NCI-H1048 (cell line): ENCODE results near the gene PHGDH.
A peak's percentile ranks its signal among the peaks of the same experiment; 100 is the strongest.
"Not testable (repeated sequence)": the region's sequence is repeated elsewhere in the genome, so short reads cannot be mapped to it uniquely, and the experiment has no call there.

ENCODE experiments used
- DNase-seq: peaks from one replicate; lab custom pipeline; 2025; lab: John Stamatoyannopoulos, UW

Gene PHGDH

DNA sequence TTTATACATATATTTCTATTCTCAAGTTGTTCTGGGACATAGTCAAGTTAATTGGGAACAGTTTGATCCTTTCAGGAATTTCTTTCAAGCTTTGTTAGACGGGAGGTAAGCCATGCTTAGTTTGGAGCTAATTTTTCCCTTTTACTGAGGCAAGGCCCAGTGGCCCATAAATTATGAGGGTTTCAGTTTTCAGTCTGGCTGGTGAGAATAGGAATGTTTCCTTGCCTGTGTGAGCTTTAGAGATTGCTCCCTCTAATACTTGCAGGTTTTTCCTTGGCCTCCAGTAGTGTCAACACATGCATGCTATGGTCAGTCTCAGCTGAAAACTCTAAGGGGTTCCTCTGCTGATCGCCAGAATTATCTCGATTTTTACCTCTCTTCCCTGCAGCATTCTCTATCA lies 14.1 kb upstream of the PHGDH start:
- DNase-seq, result no peak

DNA sequence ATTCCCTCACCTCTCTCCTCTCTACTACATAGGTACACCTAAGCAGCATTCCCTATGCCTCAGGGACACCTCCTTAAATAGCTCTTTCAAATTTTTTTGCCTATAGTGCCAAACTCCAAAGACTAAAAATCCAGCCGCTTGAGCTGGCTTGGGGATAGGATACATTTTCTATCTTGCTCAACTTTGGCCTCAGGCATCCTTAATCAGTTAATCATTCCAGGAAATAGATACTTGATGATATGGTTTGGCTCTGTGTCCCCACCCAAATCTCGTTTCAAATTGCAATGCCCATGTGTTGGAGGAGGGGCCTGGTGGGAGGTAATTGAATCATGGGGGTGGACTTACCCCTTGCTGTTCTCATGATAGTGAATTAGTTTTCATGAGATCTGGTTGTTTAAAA lies 11.4 kb upstream of the PHGDH start:
- DNase-seq, result no peak

DNA sequence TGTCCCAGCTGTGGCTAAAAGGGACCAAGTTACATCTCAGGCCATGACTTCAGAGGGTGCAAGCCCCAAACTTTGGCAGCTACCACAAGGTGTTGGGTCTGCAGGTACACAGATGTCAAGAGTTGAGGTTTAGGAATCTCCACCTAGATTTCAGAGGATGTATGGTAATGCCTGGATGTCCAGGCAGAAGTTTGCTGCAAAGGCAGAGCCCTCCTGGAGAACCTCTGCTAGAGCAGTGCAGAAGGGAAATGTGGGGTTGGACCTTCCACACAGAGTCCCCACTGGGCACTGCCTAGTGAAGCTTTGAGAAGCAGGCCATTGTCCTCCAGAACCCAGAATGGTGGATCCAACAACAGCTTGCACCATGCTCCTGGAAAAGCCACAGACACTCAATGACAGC lies 10.1 kb upstream of the PHGDH start:
- no peak for DNase-seq

DNA sequence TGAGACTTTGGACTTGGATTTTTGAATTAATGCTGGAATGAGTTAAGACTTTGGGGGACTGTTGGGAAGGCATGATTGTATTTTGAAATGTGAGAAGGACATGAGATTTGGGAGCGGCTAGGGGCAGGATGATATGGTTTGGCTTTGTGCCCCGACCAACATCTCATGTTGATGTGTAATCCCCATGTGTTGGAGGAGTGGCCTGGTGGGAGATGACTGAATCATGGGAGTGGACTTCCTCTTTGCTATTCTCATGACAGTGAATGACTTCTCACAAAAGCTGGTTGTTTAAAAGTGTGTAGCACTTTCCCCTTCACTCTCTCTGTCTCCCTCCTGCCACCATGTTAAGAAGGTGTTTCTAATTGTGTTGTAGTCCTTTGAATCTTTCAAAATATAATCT lies 9.3 kb upstream of the PHGDH start:
- DNase-seq, result no peak

DNA sequence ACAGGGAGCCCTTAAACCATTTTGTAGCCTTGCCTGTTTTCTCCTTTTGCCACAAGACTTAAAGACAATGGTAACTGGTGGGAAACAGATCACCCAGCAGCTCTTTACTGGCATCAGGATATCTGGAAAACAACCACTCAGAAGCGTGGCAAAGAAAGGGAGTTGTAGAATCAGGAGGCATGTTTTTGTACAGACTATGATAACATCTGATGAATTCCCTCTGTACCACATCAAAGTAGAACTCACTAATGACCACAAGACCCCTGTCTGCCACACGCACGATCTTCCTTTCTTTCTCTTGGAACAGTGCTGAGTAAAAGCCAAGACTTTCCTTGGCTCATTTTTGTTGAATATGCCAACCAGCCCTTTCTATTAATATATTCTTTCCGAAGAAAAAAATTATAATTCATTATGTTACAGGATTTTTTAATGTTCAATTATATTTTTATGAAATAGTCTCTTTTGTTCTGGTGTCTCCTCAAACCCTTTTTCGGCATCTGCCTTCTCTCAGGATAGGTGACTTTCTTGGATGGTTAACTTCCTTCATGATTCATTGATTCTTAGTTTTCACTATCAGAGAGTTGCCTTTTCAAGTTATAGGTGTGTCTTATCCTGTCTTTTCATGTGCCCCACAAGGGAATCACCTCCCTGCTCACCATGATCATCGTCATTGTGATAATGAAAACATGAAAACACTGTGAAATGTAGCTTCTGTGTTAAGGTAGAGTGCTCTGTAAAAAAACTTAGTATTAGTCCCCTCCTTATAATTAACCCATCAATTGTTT lies 7.9 kb upstream of the PHGDH start:
- no peak for DNase-seq

DNA sequence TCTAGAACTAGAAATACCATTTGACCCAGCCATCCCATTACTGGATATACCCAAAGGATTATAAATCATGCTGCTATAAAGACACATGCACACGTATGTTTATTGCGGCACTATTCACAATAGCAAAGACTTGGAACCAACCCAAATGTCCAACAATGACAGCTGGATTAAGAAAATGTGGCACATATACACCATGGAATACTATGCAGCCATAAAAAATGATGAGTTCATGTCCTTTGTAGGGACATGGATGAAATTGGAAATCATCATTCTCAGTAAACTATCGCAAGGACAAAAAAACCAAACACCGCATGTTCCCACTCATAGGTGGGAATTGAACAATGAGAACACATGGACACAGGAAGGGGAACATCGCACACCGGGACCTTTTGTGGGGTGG lies 5.1 kb upstream of the PHGDH start:
- not testable (repeated sequence) for DNase-seq

DNA sequence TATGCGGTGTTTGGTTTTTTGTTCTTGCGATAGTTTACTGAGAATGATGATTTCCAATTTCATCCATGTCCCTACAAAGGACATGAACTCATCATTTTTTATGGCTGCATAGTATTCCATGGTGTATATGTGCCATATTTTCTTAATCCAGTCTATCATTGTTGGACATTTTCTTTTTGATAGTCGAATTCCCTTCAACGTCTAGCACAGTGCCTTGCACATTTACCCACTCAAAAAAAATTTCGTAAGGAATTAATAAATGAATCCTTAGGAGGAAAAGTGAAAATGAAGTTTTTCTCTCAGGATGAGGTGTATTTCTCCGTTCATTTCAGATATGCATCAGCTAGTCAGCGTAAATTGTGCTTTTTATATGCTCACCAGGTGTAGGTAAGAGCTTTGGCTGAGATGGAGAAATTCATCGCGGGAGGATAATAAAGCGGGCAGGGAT lies 354 bp upstream of the PHGDH start:
- not testable (repeated sequence) for DNase-seq

DNA sequence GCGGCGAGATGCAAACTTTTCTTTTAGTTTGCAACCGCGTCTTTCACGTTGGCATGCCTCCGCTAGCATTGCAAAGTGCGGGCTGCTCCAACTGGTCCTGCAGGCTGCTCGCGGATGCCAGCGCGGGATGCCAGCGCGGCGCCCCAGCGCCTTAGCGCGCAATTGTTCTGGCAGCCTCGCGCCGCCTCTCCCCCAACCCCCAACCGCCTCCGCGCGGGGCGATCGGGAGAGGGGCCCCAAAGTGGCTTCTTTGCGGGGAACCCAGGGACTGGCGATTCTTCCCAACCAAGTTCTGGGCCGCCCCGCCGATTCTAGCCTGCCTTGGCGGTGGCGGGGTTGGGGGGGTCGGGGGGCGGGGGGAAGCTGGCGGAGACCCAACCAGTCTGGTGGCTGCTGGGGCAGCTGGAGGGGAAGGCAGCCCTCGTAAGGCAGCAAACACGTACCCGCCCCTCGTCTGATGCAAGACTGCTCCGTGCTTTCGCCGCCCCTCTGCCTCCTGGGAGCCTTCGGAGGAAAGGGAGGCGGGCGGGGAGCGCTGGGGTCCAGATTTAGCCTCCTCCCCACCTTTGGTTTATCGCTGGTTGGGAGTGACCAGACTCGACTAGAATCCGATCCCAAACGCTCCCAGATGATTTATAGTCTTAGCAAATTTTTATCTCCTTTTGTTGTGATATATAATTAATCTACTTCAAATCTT lies 756 bp downstream of the PHGDH start:
- DNase-seq, result peak; percentile 79

DNA sequence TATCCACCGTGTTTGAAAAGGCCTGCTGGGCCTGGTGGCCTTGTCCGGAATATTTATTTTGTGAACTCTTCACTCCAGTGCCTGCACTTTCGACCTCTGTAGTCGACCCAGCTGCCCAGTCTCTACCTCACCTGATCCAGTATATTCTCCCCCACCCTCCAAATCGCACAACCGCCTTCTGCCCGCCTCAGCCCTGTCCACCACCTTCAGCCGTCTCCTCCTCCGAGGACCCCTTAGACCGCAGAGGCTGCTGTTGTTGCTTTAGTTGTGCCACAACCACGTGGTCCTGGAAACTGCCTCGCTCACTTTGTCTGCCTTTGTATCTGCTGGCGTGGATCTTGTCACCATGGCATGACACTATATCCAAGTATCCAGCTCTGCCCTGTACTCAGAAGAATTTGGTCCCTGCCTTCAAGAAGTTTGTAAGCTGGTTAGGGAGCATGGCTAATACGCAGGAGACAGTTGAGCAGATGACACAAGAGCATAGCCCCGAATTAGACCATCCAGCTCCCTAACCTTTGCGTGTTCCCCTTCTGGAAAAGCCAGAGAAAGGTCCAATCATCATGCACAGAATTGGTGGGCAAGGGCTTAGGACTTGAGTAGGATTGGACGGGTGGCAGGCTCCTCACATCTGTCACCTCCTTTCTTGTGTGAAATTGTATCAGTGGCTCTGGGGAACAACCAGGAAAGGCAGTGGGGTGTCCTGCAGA lies 1.5 kb downstream of the PHGDH start:
- no peak for DNase-seq

DNA sequence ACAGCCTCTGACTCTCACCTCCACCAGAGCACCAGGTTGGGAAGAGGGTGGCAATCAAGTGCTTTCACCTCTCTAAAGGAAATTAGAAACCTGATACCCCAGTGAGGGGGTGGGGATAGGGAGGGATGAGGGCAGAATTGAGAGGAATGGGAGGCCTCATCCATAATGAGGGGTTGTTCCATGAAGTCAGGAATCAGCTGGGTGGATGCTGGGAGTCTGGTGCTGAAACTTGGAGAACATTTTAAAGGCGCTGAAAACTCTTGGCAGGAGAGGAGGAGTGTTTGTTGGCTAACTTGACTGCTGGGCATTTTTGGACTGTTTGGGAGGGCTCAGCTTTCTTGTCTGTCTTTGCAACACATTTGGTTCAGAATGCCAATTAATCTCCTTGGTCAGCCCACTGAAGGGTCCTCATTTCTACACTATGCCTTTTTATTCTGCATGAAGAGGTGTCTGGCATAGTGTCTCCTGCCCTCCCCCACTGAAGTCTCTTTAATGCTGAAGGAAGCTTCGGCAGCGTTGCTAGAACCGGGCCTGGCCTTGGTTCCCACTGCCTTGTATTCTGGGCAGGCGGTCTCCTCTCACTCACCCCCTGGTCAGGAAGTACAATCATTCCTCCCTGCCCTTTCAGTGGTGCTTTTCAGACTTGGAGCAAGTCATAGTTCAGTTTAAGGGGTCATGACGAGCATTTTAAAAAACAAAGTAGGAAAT lies 2.2 kb downstream of the PHGDH start:
- DNase-seq, result no peak

DNA sequence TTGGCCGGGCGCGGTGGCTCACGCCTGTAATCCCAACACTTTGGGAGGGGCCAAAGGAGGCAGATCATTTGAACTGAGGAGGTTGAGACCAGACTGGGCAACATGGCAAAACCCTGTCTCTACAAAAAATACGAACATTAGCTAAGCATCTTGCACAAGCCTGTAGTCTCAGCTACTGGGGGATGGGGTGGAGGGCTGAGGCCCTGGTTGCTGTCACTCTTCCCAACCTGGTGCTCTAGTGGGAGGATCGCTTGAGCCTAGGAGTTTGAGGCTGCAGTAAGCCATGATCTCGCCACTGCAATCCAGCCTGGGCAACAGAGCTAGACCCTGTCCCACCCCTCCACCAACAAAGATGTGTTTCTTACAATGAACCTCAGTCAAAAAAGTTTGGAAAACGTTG lies 2.8 kb downstream of the PHGDH start:
- no peak for DNase-seq

DNA sequence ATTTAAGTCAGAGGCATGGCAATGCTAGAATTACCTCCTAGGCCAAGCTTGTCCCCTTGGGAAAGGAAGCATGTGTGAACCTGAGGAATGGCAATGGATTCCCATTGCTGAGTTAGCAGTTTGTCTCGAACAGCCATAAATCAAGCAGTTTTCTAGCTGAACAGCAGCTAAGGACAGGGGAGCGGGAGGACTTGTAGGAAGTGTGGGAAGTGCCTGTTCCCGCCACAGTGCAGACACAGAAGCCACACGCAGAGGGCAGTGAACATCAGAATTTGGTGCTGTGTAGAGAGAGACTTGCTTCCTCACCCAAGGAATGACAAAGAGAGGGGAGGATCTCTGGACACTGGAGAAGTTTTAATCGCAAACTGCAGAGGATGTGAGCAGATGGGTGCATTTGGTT lies 3.8 kb downstream of the PHGDH start:
- no peak for DNase-seq

DNA sequence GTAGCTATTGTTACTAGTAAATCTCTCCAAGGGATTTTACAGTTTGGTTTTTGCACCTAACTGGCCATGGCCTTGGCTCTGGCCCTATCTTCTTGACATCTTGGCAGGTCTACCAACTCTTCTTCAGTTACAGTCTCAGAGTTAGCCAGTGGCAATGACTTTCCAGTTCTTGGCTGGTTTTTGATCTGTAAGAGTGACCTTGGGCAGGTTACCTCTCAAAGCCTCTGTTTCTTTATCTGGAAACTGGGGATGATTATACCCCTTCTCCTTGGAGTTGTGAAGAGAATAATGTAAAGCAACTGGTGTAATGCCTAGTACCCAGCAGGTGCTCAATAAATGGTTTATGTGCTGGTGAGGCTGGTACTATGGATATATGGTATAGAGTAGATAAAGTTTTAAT lies 6.7 kb downstream of the PHGDH start:
- no peak for DNase-seq

DNA sequence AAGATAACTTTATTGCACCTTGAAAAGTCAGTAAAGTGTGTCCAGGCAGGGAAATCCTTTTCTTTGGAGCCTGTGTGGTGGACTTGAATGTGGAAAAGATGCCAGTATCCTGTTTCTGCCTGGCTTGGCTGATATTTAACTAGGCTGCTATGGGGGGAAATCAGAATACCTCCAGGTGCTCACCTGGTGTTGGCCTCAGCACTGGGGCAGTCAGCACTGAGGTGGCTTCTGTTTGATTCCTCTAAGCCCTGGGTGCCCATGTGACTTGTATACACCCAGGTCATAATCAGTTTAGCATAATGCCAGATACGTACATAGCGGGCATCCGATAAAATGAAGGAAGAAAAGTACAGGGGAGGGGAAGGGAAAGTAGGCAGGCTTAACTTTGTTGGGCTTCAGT lies 7.2 kb downstream of the PHGDH start:
- no peak for DNase-seq

DNA sequence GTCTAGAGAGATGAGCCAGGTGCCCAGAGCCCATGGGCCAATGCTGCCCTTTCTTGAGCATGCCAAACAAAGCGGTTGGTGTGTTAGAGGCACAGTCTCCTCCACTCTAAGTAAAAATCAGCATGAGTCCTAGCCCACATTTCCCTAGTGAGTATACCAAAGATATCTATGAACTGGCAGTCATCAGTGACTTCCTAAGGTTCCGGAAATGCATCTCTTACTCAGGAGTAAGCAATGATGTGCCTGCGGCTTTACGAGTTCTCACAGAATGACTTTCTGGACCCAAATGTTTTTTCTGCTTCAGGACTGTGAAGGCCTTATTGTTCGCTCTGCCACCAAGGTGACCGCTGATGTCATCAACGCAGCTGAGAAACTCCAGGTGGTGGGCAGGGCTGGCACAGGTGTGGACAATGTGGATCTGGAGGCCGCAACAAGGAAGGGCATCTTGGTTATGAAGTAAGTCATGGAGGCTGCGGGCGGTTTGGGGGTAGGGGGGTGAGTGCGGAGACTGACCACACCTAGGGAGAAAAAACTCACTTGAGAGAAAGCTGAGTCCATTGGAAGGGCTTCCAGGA lies 9.2 kb downstream of the PHGDH start:
- no peak for DNase-seq

DNA sequence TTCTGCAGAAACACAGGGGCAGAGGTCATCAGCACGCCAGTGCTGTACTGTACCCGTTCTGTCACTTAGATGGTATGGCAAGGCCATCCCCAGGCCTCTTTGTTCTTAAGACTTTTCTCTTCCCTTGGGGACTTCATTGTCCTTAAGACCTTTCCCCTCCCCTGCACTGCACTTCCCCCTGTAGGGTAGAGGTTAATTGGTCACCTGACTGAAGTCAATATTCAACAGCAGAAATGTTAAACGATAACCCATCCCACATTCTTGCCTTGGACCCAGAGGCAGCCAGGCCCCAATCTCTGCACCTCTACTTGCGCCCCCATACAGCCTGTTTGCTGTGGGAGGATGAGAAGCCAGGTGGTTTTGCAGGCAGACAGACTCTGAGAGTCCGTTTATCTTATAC lies 10.2 kb downstream of the PHGDH start:
- no peak for DNase-seq

DNA sequence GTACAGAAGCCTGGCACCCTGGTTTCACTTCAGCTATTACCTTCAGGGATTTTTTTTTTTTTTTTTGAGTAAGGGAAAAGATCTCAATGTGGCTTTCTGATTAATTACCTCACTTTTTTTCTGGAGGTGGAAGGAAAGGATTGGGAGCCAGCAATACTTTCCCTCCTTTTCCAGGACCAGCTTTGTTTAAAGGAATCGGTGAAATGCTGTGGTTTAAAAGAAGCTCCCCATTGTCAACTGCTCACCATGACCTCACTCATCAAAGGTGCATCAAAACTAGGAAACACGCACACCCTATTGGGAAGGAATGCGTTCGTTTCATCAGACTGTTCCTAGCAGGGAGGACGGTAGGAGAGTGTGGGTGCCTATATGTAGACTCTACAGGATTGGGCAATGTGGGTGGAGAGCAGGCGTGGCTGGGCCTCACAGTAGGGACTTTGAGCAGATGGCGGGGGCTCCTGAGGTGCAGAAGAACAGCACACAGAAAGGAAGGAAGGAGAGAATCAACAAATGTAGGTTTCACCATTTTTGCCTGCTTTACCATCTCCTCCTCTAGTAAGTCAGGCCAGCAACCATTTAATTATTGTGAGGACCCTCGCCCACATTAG lies 13.0 kb downstream of the PHGDH start:
- no peak for DNase-seq

DNA sequence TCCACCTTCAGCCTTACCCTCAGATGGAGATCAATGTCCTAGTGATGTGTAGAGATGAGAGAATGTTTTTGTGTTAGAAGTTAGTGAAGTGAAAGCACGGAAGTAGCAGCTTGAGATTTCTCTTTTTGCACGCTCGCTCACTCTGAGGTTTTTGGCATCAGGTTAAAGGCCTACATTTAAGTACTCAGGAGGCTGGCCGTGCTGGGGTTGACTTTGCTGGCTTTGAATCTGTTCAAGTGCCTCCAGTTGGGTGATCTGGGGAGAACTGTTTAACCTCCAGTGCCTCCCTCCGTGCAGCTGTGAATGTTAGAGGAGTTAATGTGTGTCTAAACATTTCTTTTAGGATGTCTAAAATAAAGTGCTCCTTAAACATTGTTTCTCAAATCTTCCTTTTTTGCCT lies 13.9 kb downstream of the PHGDH start:
- DNase-seq, result no peak

DNA sequence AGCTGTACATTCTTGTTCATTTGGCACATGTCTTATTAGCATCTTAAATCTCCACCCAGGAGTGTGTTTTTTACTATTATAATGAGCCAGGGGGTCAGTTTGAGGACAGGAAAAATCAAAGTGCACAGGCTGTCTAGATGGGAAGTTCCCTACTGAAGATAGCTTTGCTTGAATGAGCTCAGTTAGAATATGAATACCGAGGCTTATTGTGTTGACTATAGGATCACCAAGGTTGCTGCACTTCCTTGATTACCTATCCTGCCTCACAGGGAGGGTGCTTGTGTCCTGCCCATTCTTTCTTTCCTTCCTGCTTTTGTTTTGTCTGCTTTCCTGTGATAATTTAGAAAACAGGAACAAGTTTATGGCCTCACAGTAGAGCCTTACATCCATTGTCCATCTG lies 16.3 kb downstream of the PHGDH start:
- no peak for DNase-seq

DNA sequence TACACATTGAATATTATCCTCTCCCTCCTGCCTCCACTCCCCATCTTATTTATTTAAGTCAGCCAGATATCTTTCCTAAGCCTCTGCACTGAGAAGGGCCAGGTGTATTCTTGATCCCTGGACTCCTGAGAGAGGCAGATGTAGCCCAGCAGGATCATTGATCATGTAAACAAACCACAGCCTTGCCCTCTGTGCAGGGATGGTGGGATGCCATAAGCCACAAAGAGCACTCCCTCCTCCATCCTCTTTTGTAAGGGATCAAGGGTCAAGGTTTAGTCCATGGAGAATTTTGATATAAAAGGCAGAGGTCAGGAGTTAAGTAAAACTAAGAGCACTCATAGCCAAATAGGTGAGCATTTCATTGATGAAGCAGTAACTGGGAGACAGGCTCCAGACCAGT lies 17.3 kb downstream of the PHGDH start:
- no peak for DNase-seq

DNA sequence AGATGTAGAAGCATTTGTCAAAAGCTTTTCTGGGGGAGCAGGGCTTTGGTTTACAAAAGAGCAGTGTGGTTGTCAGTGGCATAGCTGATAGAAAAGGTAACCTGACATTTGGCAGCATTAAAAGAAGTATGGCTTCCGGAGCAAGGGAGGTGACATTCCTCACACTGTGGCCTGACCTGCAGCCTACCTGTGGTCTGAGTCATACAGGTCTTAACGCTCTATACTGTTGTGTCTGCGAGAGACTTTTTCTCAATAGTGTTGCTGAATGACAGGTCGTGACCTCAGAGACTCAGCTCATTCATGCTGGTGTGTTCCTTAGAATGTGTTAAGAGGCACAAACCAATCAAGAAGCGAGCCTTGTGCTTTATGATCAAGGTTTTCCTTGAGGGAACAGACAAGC lies 19.3 kb downstream of the PHGDH start:
- no peak for DNase-seq
